K562 (cell line): ENCODE measurements around the gene GPR3. TPM values are rescaled to one million over a fixed set of nuclear protein-coding genes. Genes with fewer than 3 reads are reported as not detected.

Source experiments
- ATAC-seq: fragments of 200-7000 bp; cut with Tn5 transposase; 3 replicates; pipeline ENCODE4 v1.9.1; 2020; ENCODE audit warnings: moderate library complexity
- BruUV-seq: library from RNA; stranded (reverse); fragments of 400-500 nt; replicated peaks from 2 replicates; lab custom pipeline; 2021; lab: Mats Ljungman, UMichigan
- CTCF ChIA-PET: fragments of 300-600 bp; formaldehyde crosslinking; extraction: SDS; loops from one replicate; lab custom pipeline; 2021; ENCODE audit warnings: low intra/inter-chr PET ratio; lab: Yijun Ruan, JAX
- POLR2A ChIA-PET: fragments of 300-600, 350-650 bp; sonication (Branson Sonifier 250); formaldehyde crosslinking; extraction: SDS; loops from one replicate; lab custom pipeline; 2021; ENCODE audit warnings: antibody characterized with exemption, inconsistent platforms; lab: Yijun Ruan, JAX
- DNase-seq, 4 experiments: peaks; one replicate each; pipeline versions ENCODE4 v3.0.0 to v3.0.0-alpha.2; 2011 to 2018; ENCODE audit warnings: low spot score in 3 of 4, mixed read lengths in 3 of 4; ENCODE audit errors: extremely low read depth in 1 of 4
- FAIRE-seq: peaks from 2 replicates; lab custom pipeline; 2011; peaks lifted over from hg19 to GRCh38; lab: Jason Lieb, UNC
- H2AFZ ChIP-seq: 2 replicates; pipeline ENCODE4 v1.6.0; 2011; ENCODE audit warnings: low read depth, low read length, control low read depth, inconsistent platforms
- H3K27ac ChIP-seq: fragments of 200-600 bp; 3 replicates; pipeline ENCODE4 v1.8.0; 2011; ENCODE audit warnings: low read depth, mild to moderate bottlenecking, control low read depth, inconsistent platforms, low read length, moderate library complexity, mixed read lengths; ENCODE audit errors: extremely low read depth
- H3K27me3 ChIP-seq, 2 experiments: fragments of 300-600 bp in 1 of 2; 2 replicates in 1 of 2; 3 replicates in 1 of 2; pipeline versions ENCODE4 v1.6.0 to v1.8.0; 2011; ENCODE audit warnings: inconsistent platforms in 2 of 2, low read length in 2 of 2, mild to moderate bottlenecking in 1 of 2, mixed read lengths in 1 of 2, moderate library complexity in 1 of 2; ENCODE audit not compliant: control insufficient read depth in 2 of 2, insufficient read depth in 2 of 2
- H3K36me3 ChIP-seq: fragments of 300-600 bp; 3 replicates; pipeline ENCODE4 v1.8.0; 2011; ENCODE audit warnings: mild to moderate bottlenecking, low read length, inconsistent platforms; ENCODE audit not compliant: control insufficient read depth, insufficient read depth
- H3K4me1 ChIP-seq, 2 experiments: fragments of 200-600 bp in 1 of 2; replicated peaks in 1 of 2; 2 replicates in 1 of 2; 3 replicates in 1 of 2; pipeline versions ENCODE4 v1.5.1 to v1.8.0; 2011; ENCODE audit warnings: inconsistent platforms in 2 of 2, low read length in 2 of 2, mild to moderate bottlenecking in 1 of 2, mixed read lengths in 1 of 2, moderate library complexity in 1 of 2; ENCODE audit not compliant: control insufficient read depth in 2 of 2, insufficient read depth in 2 of 2
- H3K4me2 ChIP-seq: 2 replicates; pipeline ENCODE4 v1.6.1; 2011; ENCODE audit warnings: low read length, control low read depth, inconsistent platforms, mixed read lengths; ENCODE audit not compliant: insufficient read depth
- H3K4me3 ChIP-seq: fragments of 200-600 bp; sonication (generic), shearing (Covaris generic); 2 replicates; pipeline ENCODE4 v1.5.1; 2016; ENCODE audit warnings: control low read depth, inconsistent platforms
- H3K79me2 ChIP-seq: fragments of 200-600 bp; 3 replicates; pipeline ENCODE4 v1.8.0; 2011; ENCODE audit warnings: low read length, inconsistent platforms; ENCODE audit not compliant: control insufficient read depth, insufficient read depth
- H3K9ac ChIP-seq, 2 experiments: 2 replicates each; pipeline versions ENCODE4 v1.6.0 to v1.6.1; 2011; ENCODE audit warnings: low read depth in 2 of 2, low read length in 2 of 2, control low read depth in 1 of 2, inconsistent platforms in 1 of 2, mild to moderate bottlenecking in 1 of 2, mixed read lengths in 1 of 2; ENCODE audit not compliant: insufficient read depth in 1 of 2
- H3K9me1 ChIP-seq: one replicate; pipeline ENCODE4 v1.6.0; 2011; ENCODE audit warnings: inconsistent platforms, mild to moderate bottlenecking, low read length, moderate library complexity; ENCODE audit not compliant: control insufficient read depth, insufficient read depth
- H3K9me3 ChIP-seq: replicated peaks from 2 replicates; pipeline ENCODE4 v1.5.1; 2011; ENCODE audit warnings: low read depth, low read length, inconsistent platforms; ENCODE audit not compliant: control insufficient read depth, insufficient read depth
- H4K20me1 ChIP-seq: replicated peaks from 2 replicates; pipeline ENCODE4 v1.6.1; 2011; ENCODE audit warnings: low read length, inconsistent platforms, mixed read lengths; ENCODE audit not compliant: control insufficient read depth, insufficient read depth
- COPS2 ChIP-seq: fragments of 450-650 bp; conservative IDR thresholded peaks from 2 replicates; pipeline ENCODE4 v1.6.1; 2016; ENCODE audit warnings: mild to moderate bottlenecking, moderate library complexity
- RBM25 ChIP-seq: fragments of 200-400 bp; formaldehyde crosslinking; IDR thresholded peaks from 2 replicates; pipeline ENCODE4 v1.6.1; 2018; ENCODE audit warnings: low read length, low read depth, moderate library complexity; ENCODE audit not compliant: severe bottlenecking
- SMAD1 ChIP-seq: fragments of 150-350 bp; IDR thresholded peaks from 2 replicates; pipeline ENCODE4 v1.6.1; 2014; ENCODE audit warnings: low read length, low read depth; ENCODE audit not compliant: partially characterized antibody
- ZNF121 ChIP-seq: sonication (generic); formaldehyde crosslinking; conservative IDR thresholded peaks from 2 replicates; pipeline ENCODE4 v1.8.0; 2022; ENCODE audit warnings: missing genetic modification reagents
- ZNF41 ChIP-seq: fragments of 250-450 bp; sonication (Bioruptor Pico); conservative IDR thresholded peaks from 2 replicates; pipeline ENCODE4 v1.4.0; 2020; ENCODE audit warnings: mild to moderate bottlenecking
- ZNF740 ChIP-seq, 3 experiments: fragments of 200-800 bp in 1 of 3; sonication (Bioruptor generic) in 1 of 3; sonication (generic) in 1 of 3; formaldehyde crosslinking in 1 of 3; IDR thresholded peaks; 2 replicates each; pipeline versions ENCODE4 v1.6.1 to v1.8.0; 2016 to 2022; ENCODE audit warnings: mild to moderate bottlenecking in 2 of 3, missing compliant biosample characterization in 2 of 3, missing genetic modification characterization in 2 of 3, missing genetic modification reagents in 1 of 3
- WGBS: fragments of 100-300 bp; shearing (Covaris generic); methylation state at CpG from one replicate; pipeline ENCODE4 v1.1.6; 2016; ENCODE audit warnings: low coverage, mixed read lengths; ENCODE audit not compliant: insufficient coverage; ENCODE audit errors: missing lambda C conversion rate; 5-methylcytosine and 5-hydroxymethylcytosine counted together
- in situ Hi-C: fragments of 300-500 bp; cut with MboI; formaldehyde crosslinking; loops from 4 replicates; pipeline ENCODE4 v1.15.0; 2018; ENCODE audit warnings: inconsistent platforms, mixed read lengths
- intact Hi-C: fragments of 100-400 bp; cut with micrococcal nuclease; formaldehyde crosslinking; loops from 2 replicates; pipeline ENCODE4 v1.14.2; 2022
- polyA plus RNA-seq, 8 experiments: library from polyadenylated mRNA; depleted of rRNA in 4 of 8; stranded (reverse) in 5 of 8; unstranded in 3 of 8; fragments of >200 nt; fragmentation: Nextera tagmentation in 2 of 8; fragmentation: Illumina TruSeq in 1 of 8; extraction: Ambion mirVana in 2 of 8; extraction: Trizol in 1 of 8; gene quantifications; 2 replicates each; pipeline versions ENCODE4 v1.2.1 to v1.2.3, GENCODE V29; 2011 to 2014; ENCODE audit warnings: inconsistent platforms in 1 of 8, missing spikeins in 1 of 8
- total RNA-seq, 7 experiments: library from RNA; depleted of rRNA in 6 of 7; stranded (reverse); fragments of >200 nt in 6 of 7; fragmentation: Illumina TruSeq in 2 of 7; extraction: Trizol in 2 of 7; gene quantifications; 2 replicates each; pipeline versions ENCODE4 v1.2.1 to v1.2.3, GENCODE V29; 2011 to 2021; ENCODE audit warnings: low replicate concordance in 1 of 7

The GPR3 gene
- total and polyA plus RNA-seq, 9 of the 15 experiments (the other 6 are each of a cell fraction or from before 2014, with no cell fraction given) = 0.24 to 11.5 (median 3.7) TPM

DNA sequence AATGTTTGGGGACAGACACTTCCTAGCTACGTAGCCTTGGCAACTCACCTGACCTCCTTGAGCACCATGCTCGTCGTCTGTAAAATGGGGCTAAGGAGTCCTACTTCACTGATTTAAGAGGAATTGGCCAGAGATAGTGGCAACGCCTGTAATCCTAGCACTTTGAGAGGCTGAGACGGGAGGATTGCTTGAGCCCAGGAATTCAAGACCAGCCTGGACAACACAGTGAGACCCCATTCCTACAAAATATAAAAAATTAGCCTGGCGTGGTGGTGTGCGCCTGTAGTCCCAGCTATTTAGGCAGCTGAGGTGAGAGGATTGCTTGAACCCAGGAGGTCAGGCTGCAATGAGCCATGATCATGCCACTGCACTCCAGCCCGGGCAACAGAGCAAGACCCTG lies 46.1 kb upstream of the GPR3 start:
- CTCF ChIA-PET = no interaction called here
- H3K4me3 ChIP-seq = no peak overlapping the region
- no peak overlapping the region for H2AFZ ChIP-seq
- in situ Hi-C loops = no loop called here
- intact Hi-C loops = no loop called here
- no peak for DNase-seq
- H3K27me3 ChIP-seq = no peaks in the 10 kb centered on the region
- no peak for ATAC-seq
- H3K9me3 ChIP-seq = no peaks in the 10 kb centered on the region
- TF ChIP-seq ZNF740 (CRISPR knock-in tag; IDR thresholded peaks at IDR 0.05) = no peak
- TF ChIP-seq ZNF740 (tag; IDR thresholded peaks at IDR 0.05) = no peak
- no peak for TF ChIP-seq ZNF41
- TF ChIP-seq ZNF121 (CRISPR knock-in tag) = peak; percentile 96
- no peak for TF ChIP-seq COPS2
- peak; percentile 57 for TF ChIP-seq RBM25
- no peak for TF ChIP-seq SMAD1
- H4K20me1 ChIP-seq = no peaks in the 10 kb centered on the region
- H3K27ac ChIP-seq = no peak overlapping the region
- H3K9ac ChIP-seq = no peak overlapping the region
- no peaks in the 10 kb centered on the region for H3K9me1 ChIP-seq
- H3K4me2 ChIP-seq = no peak overlapping the region
- no peak for FAIRE-seq
- no peaks in the 10 kb centered on the region for H3K36me3 ChIP-seq
- BruUV-seq = no TSS peak
- WGBS = 74% methylated on average over 8 of the region's 8 CpGs
- H3K79me2 ChIP-seq = no peaks in the 10 kb centered on the region; the same call in 2 of the 3 replicates
- POLR2A ChIA-PET = interaction anchor here (0.6 to 1.0 kb wide), 2 partner anchors 9 to 14 kb away, joined by 3 to 4 read pairs; no protein-coding TSS in a partner anchor
- peaks cover 35 to 63% of the 10 kb centered on the region in 2 experiments for H3K4me1 ChIP-seq
